GM19238 (cell line): ENCODE results near the gene IQCH.
A peak's percentile ranks its signal among the peaks of the same experiment; 100 is the strongest.
"Not testable (repeated sequence)": the region's sequence is repeated elsewhere in the genome, so short reads cannot be mapped to it uniquely, and the experiment has no call there.

ENCODE experiments used
- DNase-seq: peaks from one replicate; pipeline ENCODE4 v3.0.0; 2011; ENCODE audit warnings: low spot score; ENCODE audit not compliant: insufficient read length

The IQCH gene

GRCh38 chr15:67436351-67437250 lies 182.0 kb downstream of the IQCH start:
- DNase-seq, result not testable (repeated sequence)

- DNase-seq, result no peak
These were observed 189.5 kb downstream of the IQCH start for GRCh38 chr15:67444100-67444499.

- DNase-seq, result no peak
These were observed 191.9 kb downstream of the IQCH start for GRCh38 chr15:67446449-67446848.

GRCh38 chr15:67448372-67448771 lies 193.8 kb downstream of the IQCH start:
- DNase-seq, result not testable (repeated sequence)

GRCh38 chr15:67453703-67454102 lies 199.1 kb downstream of the IQCH start:
- DNase-seq, result not testable (repeated sequence)

GRCh38 chr15:67456677-67457529 lies 202.3 kb downstream of the IQCH start:
- peak; percentile 64 for DNase-seq

- DNase-seq, result no peak
These were observed 203.9 kb downstream of the IQCH start for GRCh38 chr15:67458331-67459029.

- no peak for DNase-seq
These were observed 205.9 kb downstream of the IQCH start for GRCh38 chr15:67460521-67460920.

- DNase-seq, result no peak
These were observed 207.1 kb downstream of the IQCH start for GRCh38 chr15:67461735-67462134.

GRCh38 chr15:67462875-67463274 lies 208.3 kb downstream of the IQCH start:
- no peak for DNase-seq

- DNase-seq, result no peak
These were observed 208.9 kb downstream of the IQCH start for GRCh38 chr15:67463488-67463887.

- DNase-seq, result no peak
These were observed 210.8 kb downstream of the IQCH start for GRCh38 chr15:67465196-67465952.

- no peak for DNase-seq
These were observed 213.8 kb downstream of the IQCH start for GRCh38 chr15:67468416-67468815.

GRCh38 chr15:67469680-67470079 lies 215.1 kb downstream of the IQCH start:
- no peak for DNase-seq

- DNase-seq, result no peak
These were observed 218.4 kb downstream of the IQCH start for GRCh38 chr15:67472957-67473356.

- no peak for DNase-seq
These were observed 220.0 kb downstream of the IQCH start for GRCh38 chr15:67474405-67475110.

GRCh38 chr15:67479781-67480505 lies 225.4 kb downstream of the IQCH start:
- DNase-seq, result no peak

- no peak for DNase-seq
These were observed 226.2 kb downstream of the IQCH start for GRCh38 chr15:67480741-67481140.

GRCh38 chr15:67481680-67482079 lies 227.1 kb downstream of the IQCH start:
- no peak for DNase-seq

- no peak for DNase-seq
These were observed 241.0 kb downstream of the IQCH start for GRCh38 chr15:67495585-67495984.
